HEK293 (cell line): ENCODE results near the gene DHCR7.

Source experiments
- CTCF ChIA-PET: fragments of 350-600 bp; formaldehyde crosslinking; extraction: SDS; loops from one replicate; lab custom pipeline; 2021; ENCODE audit warnings: antibody characterized with exemption; lab: Yijun Ruan, JAX
- POLR2A ChIA-PET: fragments of 300-600 bp; formaldehyde crosslinking; extraction: SDS; loops from one replicate; lab custom pipeline; 2020; ENCODE audit warnings: antibody characterized with exemption, inconsistent platforms; lab: Yijun Ruan, JAX
- H3K27ac ChIP-seq: fragments of 200-500 bp; sonication (Bioruptor generic); 2 replicates; pipeline ENCODE4 v1.5.1; 2014; ENCODE audit warnings: low read depth, low read length, control low read depth, inconsistent platforms; ENCODE audit errors: extremely low read depth
- H3K36me3 ChIP-seq, 2 experiments: fragments of 200-500 bp in 1 of 2; sonication (Bioruptor generic) in 1 of 2; 1 replicate in 1 of 2; 2 replicates in 1 of 2; pipeline ENCODE4 v1.5.1; 2014 to 2017; ENCODE audit warnings: inconsistent platforms in 2 of 2, low read length in 2 of 2; ENCODE audit not compliant: control insufficient read depth in 2 of 2, insufficient read depth in 1 of 2
- H3K4me1 ChIP-seq: fragments of 200-500 bp; sonication (Bioruptor generic); 2 replicates; pipeline ENCODE4 v1.5.1; 2014; ENCODE audit warnings: mild to moderate bottlenecking, low read length, inconsistent platforms; ENCODE audit not compliant: control insufficient read depth, insufficient read depth
- H3K4me3 ChIP-seq: 2 replicates; pipeline ENCODE4 v1.5.1; 2011; ENCODE audit warnings: low read depth, mild to moderate bottlenecking, control low read depth, low read length, moderate library complexity
- H3K9me3 ChIP-seq: fragments of 200-500 bp; sonication (Bioruptor generic); 2 replicates; pipeline ENCODE4 v1.5.1; 2014; ENCODE audit warnings: low read depth, low read length, inconsistent platforms; ENCODE audit not compliant: control insufficient read depth, insufficient read depth
- CTCF ChIP-seq: fragments of 450-650 bp; formaldehyde crosslinking; IDR thresholded peaks from 2 replicates; pipeline ENCODE4 v1.5.1; 2016; ENCODE audit warnings: missing biosample characterization, missing genetic modification characterization
- ELK4 ChIP-seq: IDR thresholded peaks from 2 replicates; pipeline ENCODE4 v1.6.1; 2011; ENCODE audit warnings: mild to moderate bottlenecking, low read depth, low read length, borderline replicate concordance
- GLI4 ChIP-seq: fragments of 450-650 bp; formaldehyde crosslinking; IDR thresholded peaks from 2 replicates; pipeline ENCODE4 v1.5.1; 2016; ENCODE audit warnings: missing biosample characterization, missing genetic modification characterization
- GLIS2 ChIP-seq: fragments of 450-650 bp; formaldehyde crosslinking; IDR thresholded peaks from 2 replicates; pipeline ENCODE4 v1.5.1; 2016; ENCODE audit warnings: missing biosample characterization, missing genetic modification characterization
- KLF16 ChIP-seq: fragments of 450-650 bp; formaldehyde crosslinking; IDR thresholded peaks from 2 replicates; pipeline ENCODE4 v1.5.1; 2017; ENCODE audit warnings: missing biosample characterization, missing genetic modification characterization
- KLF7 ChIP-seq: fragments of 450-650 bp; formaldehyde crosslinking; IDR thresholded peaks from 2 replicates; pipeline ENCODE4 v1.5.1; 2016; ENCODE audit warnings: missing biosample characterization, missing genetic modification characterization, borderline replicate concordance
- PRDM4 ChIP-seq: fragments of 450-650 bp; formaldehyde crosslinking; IDR thresholded peaks from 2 replicates; pipeline ENCODE4 v1.5.1; 2017; ENCODE audit warnings: missing biosample characterization, missing genetic modification characterization
- SP7 ChIP-seq: fragments of 450-650 bp; formaldehyde crosslinking; IDR thresholded peaks from 2 replicates; pipeline ENCODE4 v1.5.1; 2016; ENCODE audit warnings: missing biosample characterization, missing genetic modification characterization
- ZBTB1 ChIP-seq: fragments of 450-650 bp; formaldehyde crosslinking; IDR thresholded peaks from 2 replicates; pipeline ENCODE4 v1.5.1; 2016; ENCODE audit warnings: missing biosample characterization, missing genetic modification characterization
- ZBTB11 ChIP-seq: fragments of 450-650 bp; formaldehyde crosslinking; conservative IDR thresholded peaks from 2 replicates; pipeline ENCODE4 v1.5.1; 2016; ENCODE audit warnings: low read depth, missing biosample characterization, missing genetic modification characterization
- ZBTB20 ChIP-seq: fragments of 450-650 bp; formaldehyde crosslinking; IDR thresholded peaks from 2 replicates; pipeline ENCODE4 v1.5.1; 2016; ENCODE audit warnings: missing biosample characterization, missing genetic modification characterization
- ZBTB26 ChIP-seq: fragments of 450-650 bp; formaldehyde crosslinking; optimal IDR thresholded peaks from 2 replicates; pipeline ENCODE3; 2016; ENCODE audit warnings: missing biosample characterization, mild to moderate bottlenecking, missing genetic modification characterization
- ZBTB6 ChIP-seq: fragments of 450-650 bp; formaldehyde crosslinking; IDR thresholded peaks from 2 replicates; pipeline ENCODE4 v1.5.1; 2017; ENCODE audit warnings: missing biosample characterization, missing genetic modification characterization
- ZFP69B ChIP-seq: fragments of 450-650 bp; formaldehyde crosslinking; IDR thresholded peaks from 2 replicates; pipeline ENCODE4 v1.5.1; 2016; ENCODE audit warnings: missing biosample characterization, missing genetic modification characterization
- ZNF112 ChIP-seq: fragments of 450-650 bp; formaldehyde crosslinking; IDR thresholded peaks from 2 replicates; pipeline ENCODE4 v1.5.0; 2017; ENCODE audit warnings: missing biosample characterization, missing genetic modification characterization
- ZNF169 ChIP-seq: fragments of 450-650 bp; formaldehyde crosslinking; IDR thresholded peaks from 2 replicates; pipeline ENCODE4 v1.5.1; 2016; ENCODE audit warnings: missing biosample characterization, missing genetic modification characterization
- ZNF335 ChIP-seq: fragments of 450-650 bp; formaldehyde crosslinking; conservative IDR thresholded peaks from 2 replicates; pipeline ENCODE4 v1.5.1; 2016; ENCODE audit warnings: missing biosample characterization, missing genetic modification characterization
- ZNF394 ChIP-seq: fragments of 450-650 bp; formaldehyde crosslinking; IDR thresholded peaks from 2 replicates; pipeline ENCODE4 v1.5.1; 2016; ENCODE audit warnings: missing biosample characterization, missing genetic modification characterization, mild to moderate bottlenecking, moderate library complexity, borderline replicate concordance
- ZNF426 ChIP-seq: fragments of 450-650 bp; formaldehyde crosslinking; IDR thresholded peaks from 2 replicates; pipeline ENCODE4 v1.5.1; 2017; ENCODE audit warnings: missing biosample characterization, missing genetic modification characterization, mild to moderate bottlenecking, inconsistent platforms, moderate library complexity
- ZNF48 ChIP-seq: fragments of 450-650 bp; formaldehyde crosslinking; IDR thresholded peaks from 2 replicates; pipeline ENCODE4 v1.5.1; 2016; ENCODE audit warnings: missing biosample characterization, missing genetic modification characterization
- ZNF544 ChIP-seq: fragments of 450-650 bp; formaldehyde crosslinking; IDR thresholded peaks from 2 replicates; pipeline ENCODE4 v1.5.0; 2017; ENCODE audit warnings: missing biosample characterization, missing genetic modification characterization
- ZNF580 ChIP-seq: fragments of 450-650 bp; formaldehyde crosslinking; IDR thresholded peaks from 2 replicates; pipeline ENCODE4 v1.5.1; 2016; ENCODE audit warnings: missing biosample characterization, missing genetic modification characterization
- ZNF610 ChIP-seq: fragments of 450-650 bp; formaldehyde crosslinking; IDR thresholded peaks from 2 replicates; pipeline ENCODE4 v1.5.1; 2016; ENCODE audit warnings: missing biosample characterization, missing genetic modification characterization, borderline replicate concordance
- ZNF623 ChIP-seq: fragments of 450-650 bp; formaldehyde crosslinking; IDR thresholded peaks from 2 replicates; pipeline ENCODE4 v1.5.1; 2016; ENCODE audit warnings: missing biosample characterization, missing genetic modification characterization
- ZNF785 ChIP-seq: fragments of 450-650 bp; formaldehyde crosslinking; IDR thresholded peaks from 2 replicates; pipeline ENCODE4 v1.5.1; 2016; ENCODE audit warnings: missing biosample characterization, missing genetic modification characterization

DHCR7 gene

GRCh38 chr11:71453037-71453917 is 5.1 kb upstream of the DHCR7 start, which contains the start of gene NADSYN1:
TSS of gene NADSYN1 (plus strand) at chr11:71453203. CDS start at chr11:71453297, 94 bp downstream.
- POLR2A ChIA-PET, result interaction anchor here (0.5 to 1.4 kb wide), 16 partner anchors 9 to 1249 kb away, joined by 3 to 6 read pairs (median 4); no protein-coding TSS in a partner anchor
- H3K4me1 ChIP-seq, result 0 out of 2 replicates have a peak, but pooled peaks cover 3% of the 10 kb centered on the region
- no peak within 1 kb of the TSS for H3K27ac ChIP-seq
- TF ChIP-seq ZNF623 (tag by site-specific recombination) (no peak), GLIS2 (tag by site-specific recombination) (no peak), ZBTB1 (tag by site-specific recombination) (no peak), KLF16 (tag by site-specific recombination) (0 out of 2 replicates have a peak, but pooled peaks have one; percentile 20), PRDM4 (tag by site-specific recombination) (no peak), ZFP69B (tag by site-specific recombination) (no peak), ZNF335 (tag by site-specific recombination) (peak; percentile 79), ZBTB20 (tag by site-specific recombination) (peak; percentile 40; the same call in 1 of the 2 replicates), ZNF426 (tag by site-specific recombination) (no peak), ZNF394 (tag by site-specific recombination) (no peak), ZNF544 (tag by site-specific recombination) (no peak), ZNF610 (tag by site-specific recombination) (no peak), ZBTB6 (tag by site-specific recombination) (no peak), ELK4 (no peak), KLF7 (tag by site-specific recombination) (no peak), ZNF580 (tag by site-specific recombination) (no peak), ZBTB11 (tag by site-specific recombination) (peak; percentile 88), CTCF (tag by site-specific recombination) (peak; percentile 13; the same call in 1 of the 2 replicates), ZNF48 (tag by site-specific recombination) (no peak), ZNF112 (tag by site-specific recombination) (no peak), ZNF169 (tag by site-specific recombination) (no peak), GLI4 (tag by site-specific recombination) (no peak), ZNF785 (tag by site-specific recombination) (no peak), ZBTB26 (tag by site-specific recombination) (peak; percentile 38), SP7 (tag by site-specific recombination) (0 out of 2 replicates have a peak, but pooled peaks have one; percentile 12)

More at GRCh38 chr11:71453037-71453917, 5.1 kb upstream of the DHCR7 start, which contains the start of gene NADSYN1:
- no peaks in the 10 kb centered on the region for H3K9me3 ChIP-seq
- peak within 1 kb of the TSS; percentile 97 for H3K4me3 ChIP-seq
- peaks cover 0 to 37% of the 10 kb centered on the region in 2 experiments; a peak in 2 of 3 replicates for H3K36me3 ChIP-seq
- CTCF ChIA-PET, result interaction anchor here (0.6 to 0.7 kb wide), 3 partner anchors 45 to 638 kb away, joined by 3 read pairs; no protein-coding TSS in a partner anchor
